HG02759 (cell line): ENCODE results near the gene DYNC2I2.
"Not testable (repeated sequence)": the region's sequence is repeated elsewhere in the genome, so short reads cannot be mapped to it uniquely, and the experiment has no call there.

Experiments used
- ATAC-seq: cut with Tn5 transposase; IDR thresholded peaks from one replicate; pipeline ENCODE4 v1.9.1; 2021; ENCODE audit warnings: mild to moderate bottlenecking, moderate library complexity; ENCODE audit not compliant: unreplicated experiment

The DYNC2I2 gene

DNA sequence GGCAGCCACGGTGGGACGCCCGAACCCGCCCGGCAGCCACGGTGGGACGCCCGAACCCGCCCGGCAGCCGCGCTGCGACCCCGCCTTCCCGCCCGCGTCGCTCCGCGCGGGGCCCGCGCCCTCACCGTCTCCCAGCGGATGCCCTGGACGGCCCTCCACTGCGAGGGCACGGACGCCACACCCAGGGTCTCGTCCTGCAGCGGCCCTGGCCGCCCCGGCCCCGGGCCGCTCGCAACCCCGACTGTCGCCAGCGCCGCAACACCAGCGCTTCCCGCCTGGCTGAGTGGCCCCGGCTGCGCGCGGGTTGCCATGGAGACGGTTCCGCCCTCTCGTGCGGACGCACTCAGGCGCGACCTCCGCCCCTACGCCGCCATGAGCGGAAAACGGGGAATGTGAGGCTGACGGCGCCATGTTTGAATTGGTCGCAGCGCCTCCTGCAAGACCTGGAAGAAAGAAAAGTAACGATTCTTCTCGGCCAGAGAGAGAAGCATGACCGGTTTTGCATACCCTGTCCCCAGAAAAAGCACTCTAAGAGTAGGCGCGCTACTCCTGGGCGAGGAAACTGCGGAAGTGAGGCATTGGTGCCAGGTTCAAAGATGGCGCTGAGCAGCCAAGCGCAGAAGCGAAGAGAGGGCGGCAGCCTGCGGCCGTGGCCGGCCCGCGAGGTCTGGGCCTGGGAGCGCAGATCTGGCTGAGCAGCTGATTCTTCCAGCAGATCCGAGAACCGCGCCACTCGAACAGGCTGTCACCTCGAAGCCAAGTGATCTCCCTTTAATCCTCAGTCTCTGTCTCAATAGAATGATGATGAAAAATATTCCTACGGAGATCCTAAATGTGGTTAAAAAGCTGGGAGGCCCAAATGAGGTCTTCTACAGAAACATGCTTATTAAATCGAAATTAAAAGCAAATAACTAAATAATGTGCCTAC, at the start of gene DYNC2I2:
Gene DYNC2I2 (minus strand): TSS at position 432 of the 928 bp plus-strand sequence. CDS start 121 bp downstream, at position 311.
- ATAC-seq, result peak; percentile 74

DNA sequence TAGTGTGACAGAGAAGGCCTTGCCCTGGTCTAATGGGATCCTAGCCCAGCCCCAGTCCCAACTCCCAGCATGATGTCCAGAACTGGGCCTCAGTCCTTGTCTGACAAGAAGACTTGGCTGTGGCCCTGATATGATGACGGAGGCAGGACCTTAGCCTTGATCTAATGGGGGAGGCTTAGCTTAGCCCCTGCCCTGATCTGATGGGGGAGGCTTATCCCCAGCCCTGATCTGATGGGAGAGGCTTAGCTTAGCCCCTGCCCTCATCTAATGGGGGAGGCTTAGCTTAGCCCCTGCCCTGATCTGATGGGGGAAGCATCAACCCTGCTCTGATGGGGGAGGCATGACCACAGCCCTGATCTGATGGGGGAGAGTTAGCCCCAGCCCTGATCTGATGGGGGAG, 49.4 kb upstream of the DYNC2I2 start:
- no peak for ATAC-seq

DNA sequence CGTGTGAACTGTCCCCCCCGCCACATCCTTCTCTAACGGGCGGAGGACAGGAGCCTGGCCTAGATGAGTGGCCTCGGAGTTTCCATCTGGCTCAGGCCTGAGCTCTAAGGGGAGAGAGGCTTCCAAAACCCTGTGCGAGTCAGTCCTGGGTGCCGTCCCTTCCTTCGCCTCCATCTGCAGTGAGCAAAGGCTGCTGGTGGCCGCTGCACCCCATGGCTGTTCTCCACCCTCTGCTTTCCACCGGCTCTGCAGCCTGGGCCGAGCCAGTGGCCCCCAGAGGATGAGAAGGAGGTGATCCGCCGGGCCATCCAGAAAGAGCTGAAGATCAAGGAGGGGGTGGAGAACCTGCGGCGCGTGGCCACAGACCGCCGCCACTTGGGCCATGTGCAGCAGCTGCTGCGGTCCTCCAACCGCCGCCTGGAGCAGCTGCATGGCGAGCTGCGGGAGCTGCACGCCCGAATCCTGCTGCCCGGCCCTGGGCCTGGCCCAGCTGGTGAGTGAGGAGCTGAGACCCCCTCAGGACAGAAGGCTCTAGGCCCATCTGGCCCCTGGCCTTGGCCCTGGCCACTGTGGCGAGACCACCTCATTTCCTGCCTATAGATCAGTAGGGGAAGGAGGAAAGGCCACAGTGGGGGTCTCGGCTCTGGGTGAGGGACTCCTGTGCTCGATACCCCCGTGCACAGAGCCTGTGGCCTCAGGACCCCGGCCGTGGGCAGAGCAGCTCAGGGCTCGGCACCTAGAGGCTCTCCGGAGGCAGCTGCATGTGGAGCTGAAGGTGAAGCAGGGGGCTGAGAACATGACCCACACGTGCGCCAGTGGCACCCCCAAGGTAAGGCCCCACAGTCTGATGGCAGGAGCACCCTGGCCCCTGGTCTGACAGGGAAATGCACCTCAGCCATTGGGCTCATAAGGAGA, 48.7 kb upstream of the DYNC2I2 start:
- ATAC-seq, result no peak

DNA sequence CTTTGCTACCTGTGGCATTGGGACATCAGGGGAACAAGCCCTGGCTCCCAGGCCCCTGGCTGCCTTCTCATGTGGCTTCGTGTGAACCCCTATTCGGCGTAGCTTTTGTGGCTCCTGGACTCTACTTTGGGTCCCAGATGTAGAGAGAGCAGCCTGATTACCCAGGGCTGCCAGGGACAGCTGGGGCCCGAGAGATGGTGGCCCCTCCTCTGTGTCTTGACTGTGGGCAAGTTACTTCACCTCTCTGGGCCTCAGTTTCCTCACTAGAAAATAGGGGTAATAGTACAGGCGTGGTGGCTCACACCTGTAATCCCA, 47.7 kb upstream of the DYNC2I2 start:
- no peak for ATAC-seq

DNA sequence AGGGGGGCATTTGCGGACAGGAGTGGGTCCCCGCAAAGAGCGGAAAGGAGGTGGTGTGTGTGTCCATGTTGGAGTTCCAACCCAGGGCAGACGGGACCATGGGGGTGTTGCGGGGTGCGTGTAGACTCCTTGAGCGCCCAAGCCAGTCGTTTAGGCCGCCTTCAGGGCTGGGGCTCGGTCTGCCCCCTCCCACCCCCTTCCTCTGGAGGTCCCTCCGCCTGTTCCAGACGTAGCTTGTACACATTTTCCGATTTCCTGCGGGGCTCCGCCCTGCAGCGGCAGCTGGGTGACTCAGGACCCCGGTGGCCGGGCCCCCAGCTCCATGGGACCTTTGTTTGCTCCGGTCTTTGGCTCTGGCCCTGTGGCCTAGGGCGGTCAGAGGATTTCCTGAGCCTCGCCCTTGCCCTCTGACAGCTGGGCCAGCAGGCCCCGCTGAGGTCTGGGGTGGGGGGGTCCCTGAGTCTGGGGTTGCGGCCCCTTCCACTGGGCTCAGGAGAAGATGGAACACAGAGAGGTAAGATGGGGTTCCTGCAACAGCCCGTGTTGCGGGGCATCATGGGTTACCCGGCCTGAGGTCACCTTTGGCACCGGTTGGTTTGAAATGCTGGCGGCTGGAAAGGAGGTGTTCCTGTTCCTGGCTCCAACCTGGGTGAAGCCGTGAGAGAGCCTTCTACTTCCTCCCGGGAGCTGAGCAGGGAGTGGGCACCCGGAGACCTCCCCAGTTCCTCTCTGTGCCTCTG, 47.1 kb upstream of the DYNC2I2 start:
- ATAC-seq, result no peak

DNA sequence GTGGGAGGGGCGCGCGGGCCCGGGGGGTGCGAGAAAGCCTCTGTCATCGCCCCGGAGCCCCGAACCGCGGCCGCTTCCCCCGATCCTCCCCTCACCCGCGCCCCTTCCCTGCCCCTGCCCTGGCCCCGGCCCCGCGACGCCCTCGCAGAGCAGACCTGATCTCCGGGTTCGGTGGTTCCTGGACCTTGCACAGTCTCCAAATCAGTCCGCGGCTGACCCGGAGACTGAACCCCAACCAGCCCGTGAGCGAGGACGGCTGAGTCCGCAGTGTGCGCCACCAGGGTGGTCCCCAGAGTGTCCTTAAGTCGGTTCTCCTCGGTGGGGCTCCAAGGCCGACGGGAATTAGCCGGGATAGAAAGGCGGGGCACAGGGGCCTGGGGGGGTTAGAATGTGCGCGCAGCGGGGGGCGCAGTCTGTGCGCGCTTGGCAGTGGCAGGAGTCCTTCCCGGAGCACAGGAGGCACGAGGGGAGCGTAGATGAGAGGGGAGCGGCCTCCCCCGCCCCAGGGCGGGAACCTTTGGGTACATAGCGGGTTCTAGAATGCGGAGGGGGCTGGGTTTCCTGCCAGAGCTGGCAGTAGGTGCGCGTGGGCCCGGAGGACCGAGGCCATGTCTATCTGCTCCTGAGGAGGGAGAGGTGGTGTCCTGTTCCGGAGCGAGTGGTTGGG, 46.4 kb upstream of the DYNC2I2 start:
- ATAC-seq, result no peak

DNA sequence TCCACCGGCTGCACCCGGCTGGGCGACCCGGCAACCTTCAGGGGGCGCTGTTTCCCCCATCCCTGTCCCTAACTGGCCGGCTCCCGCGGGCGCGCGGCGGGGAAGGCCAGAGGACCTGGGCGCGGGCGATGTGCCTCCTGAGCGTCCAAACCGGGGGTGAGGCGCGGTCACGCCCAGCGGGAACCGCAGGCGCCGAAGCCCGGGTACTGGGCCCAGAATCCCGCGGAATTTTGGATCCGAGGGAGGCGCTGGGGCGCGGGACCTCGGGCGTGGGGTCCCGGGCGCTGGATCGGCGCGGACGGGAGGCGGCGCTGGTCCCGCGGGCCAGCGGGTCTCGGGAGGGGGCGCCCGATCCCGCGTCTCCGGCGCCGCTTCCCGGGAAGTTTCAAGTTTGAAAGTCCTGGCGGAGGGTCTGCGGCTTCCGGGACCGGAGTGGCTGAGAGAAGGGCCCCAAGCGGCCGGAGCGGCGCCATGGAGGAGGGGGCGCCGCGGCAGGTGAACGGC, 45.9 kb upstream of the DYNC2I2 start, which contains the start of gene PKN3:
Gene PKN3 (plus strand): TSS at position 59 of the 504 bp plus-strand sequence. CDS start 413 bp downstream, at position 472.
- peak; percentile 87 for ATAC-seq

DNA sequence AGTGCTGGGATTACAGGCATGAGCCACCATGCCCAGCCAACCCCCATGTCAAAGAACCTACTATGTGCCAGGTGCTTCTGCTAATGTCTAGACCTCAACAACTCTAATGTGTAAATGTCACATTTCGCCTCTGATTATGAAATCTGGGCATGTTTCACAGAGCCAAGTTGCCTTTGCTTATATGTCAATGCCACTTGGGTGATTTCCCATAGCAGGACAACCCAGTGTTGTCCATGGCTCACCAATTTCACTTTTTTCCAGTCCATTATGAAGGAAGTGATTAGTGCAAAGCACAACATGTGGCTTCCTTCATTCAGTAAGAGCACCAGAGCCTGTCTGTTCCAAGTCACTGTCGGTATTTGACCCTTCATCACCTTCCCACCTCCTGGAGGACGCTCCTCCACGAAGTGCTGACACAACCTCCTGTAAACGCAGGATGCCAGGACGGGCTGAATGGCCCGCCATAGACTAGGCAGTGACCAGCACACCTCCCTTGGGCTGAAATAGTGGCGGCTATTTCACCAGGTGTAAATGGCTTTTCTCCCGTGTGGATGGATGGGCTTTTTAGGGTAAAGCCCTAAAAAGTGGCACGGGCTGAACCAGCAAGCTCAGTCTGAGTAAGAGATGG, 44.7 kb upstream of the DYNC2I2 start:
- ATAC-seq, result no peak

DNA sequence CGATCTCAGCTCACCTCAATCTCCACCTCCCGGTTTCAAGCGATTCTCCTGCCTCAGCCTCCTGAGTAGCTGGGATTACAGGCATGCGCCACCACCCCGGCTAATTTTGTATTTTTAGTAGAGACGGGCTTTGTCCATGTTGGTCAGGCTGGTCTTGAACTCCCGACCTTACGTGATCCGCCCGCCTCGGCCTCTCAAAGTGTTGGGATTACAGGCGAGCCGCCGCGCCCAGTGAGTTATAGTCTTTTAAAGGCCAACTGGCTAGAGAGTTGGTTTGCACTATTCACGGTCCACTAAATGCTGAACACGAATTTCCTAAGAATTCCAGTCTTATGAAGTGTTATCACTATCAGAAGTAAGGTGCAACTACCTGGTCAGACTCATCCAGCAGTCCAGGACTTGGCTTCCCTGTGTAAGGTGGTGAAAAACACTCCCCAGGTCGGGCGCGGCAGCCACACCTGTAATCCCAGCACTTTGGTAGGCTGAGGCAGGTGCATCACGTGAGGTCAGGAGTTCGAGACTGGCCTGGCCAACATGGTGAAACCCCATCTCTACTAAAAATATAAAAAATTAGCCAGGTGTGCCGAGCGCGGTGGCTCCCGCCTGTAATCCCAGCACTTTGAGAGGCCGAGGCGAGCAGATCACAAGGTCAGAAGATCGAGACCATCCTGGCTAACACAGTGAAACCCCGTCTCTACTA, 42.6 kb upstream of the DYNC2I2 start:
- ATAC-seq, result not testable (repeated sequence)

DNA sequence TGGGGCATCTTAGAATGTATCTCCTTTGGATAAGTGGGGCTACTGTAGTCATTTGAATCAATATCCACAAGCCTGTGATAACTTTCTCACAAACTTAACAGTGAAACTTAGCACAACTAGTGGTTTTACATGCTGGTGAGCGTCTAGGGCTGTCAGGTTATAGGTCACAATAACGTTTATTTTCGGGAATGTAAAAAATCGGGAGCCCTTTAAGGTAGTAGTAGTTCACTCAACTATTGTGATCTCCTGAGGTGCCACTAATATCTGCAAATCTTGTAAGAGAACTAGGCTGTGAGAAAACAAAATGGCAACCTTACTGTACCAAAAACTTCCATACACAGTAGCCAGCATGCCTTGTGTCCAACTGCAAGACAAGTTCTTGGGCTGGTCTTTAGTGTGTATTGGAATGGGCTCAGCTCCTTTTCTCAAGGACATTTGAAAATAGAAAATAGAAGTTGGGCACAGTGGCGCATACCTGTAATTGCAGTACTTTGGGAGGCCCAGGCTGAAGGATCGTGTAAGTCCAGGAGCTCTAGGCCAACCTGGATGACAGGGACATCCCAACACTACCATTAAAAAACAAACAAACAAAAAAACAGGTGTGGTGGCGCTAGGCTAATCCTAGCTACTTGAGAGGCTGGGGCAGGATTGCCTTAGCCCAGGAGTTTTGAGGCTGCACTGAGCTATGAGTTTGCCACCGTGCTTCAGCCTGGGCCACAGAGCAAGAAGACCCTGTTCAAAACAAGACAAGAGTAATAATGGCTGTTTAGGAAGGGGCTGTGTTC, 40.5 kb upstream of the DYNC2I2 start:
- no peak for ATAC-seq

DNA sequence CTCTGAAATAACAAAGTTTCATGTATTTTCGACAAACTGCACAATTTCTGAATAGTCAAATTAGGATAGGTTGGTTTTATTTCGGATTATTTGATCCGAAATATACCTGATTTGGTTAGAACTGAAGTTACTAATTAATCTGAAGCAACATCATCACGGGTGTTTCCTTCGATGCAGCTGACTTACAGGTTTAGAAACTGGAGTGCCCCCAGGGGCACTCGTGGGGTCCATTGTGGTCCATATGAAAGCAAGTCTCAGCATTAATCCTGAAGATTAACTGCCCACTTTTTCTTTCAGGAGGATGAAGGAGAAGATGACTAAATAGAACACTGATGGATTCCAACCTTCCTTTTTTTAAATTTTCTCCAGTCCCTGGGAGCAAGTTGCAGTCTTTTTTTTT, 37.7 kb upstream of the DYNC2I2 start:
- no peak for ATAC-seq

DNA sequence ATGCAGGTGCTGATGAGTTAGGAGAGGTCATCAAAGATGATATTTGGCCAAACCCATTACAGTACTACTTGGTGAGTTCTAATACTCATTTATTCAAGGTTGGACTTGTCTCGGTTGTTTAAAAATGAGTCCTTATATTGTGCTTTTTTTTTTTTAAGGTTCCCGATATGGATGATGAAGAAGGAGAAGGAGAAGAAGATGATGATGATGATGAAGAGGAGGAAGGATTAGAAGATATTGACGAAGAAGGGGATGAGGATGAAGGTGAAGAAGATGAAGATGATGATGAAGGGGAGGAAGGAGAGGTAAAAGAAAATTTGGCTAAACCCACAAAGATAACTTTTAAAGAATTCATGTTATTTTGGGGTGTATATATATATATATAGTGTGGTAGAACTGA, 37.1 kb upstream of the DYNC2I2 start:
- not testable (repeated sequence) for ATAC-seq

DNA sequence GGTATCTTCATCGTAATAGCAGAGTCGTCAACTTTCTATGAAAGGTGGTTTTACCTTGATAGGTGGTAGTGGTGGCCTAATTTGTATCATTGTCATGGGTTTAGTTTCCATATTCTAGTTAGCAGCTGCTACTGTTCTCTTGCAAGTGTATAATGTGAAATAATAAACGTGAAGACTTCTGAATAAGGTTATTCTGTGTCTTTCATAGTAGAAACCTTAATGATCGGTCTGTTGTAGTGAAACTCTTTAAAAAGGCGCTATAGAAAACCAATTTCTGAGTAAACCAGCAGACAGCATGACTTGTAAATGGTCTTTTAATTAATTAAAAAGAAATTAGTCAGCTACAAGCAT, 34.0 kb upstream of the DYNC2I2 start:
- ATAC-seq, result no peak

DNA sequence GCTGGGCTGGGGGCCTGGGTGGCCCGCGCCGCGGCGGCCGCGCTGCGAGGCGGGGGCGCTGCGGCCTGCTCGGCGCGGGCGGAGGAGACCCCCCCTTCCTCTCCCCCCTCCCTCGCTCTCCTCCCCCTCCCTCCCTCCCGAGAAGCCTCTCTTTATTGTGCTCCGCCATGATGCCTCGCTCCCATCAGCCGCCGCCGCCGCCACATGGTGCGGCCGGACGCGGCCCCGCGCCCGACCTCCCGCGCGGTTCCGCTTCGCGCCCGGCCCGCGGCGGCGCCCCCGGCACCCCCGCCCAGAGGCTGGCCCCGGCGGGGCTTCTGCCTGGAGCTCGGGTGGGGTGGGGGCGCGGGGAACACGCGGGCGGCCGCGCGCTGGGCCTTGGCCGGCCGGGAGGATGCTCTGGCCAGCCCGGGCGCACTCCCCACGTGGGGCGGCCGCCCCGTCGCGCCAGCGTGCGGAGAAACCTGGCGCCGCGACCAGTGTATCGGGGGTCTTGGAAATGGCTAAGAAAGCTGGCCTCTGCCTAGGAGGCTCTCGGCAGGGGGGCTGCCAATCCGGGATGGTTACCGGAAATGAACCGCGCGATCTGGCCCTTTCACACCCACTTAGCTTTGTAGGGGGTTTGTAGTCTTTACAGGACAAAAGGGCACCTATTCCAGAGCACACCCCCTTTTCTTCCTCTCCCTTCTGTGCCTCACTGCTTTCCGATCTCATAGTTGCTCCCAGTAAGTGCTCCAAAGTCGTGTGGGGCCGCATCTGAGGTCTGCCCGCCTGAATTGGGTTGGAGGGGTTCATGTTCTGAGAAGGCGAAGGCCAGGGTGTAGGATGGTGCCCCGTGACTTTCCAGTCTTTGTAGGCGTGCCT, 33.4 kb upstream of the DYNC2I2 start:
- ATAC-seq, result peak; percentile 3

DNA sequence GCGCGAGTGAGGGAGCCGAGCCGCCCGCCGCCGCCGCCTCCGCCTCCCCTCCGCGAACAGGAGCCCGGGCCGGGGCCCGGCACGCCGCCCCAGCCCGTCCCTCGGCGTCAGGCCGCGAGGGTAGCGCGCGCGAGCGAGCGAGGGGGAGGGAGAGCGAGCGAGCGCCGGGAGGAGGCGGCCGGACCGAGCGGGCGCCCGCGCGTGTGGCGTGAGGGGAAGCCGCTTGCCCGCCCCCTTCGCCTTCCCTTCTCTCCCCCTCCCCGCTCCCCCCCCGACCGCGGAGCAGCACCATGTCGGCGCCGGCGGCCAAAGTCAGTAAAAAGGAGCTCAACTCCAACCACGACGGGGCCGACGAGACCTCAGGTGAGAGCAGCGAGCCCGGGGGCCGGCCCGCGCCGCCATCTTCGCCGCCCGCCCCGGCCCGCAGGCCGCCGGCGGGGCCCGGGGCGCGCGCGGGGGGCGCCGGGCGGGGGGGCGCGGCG, 32.7 kb upstream of the DYNC2I2 start:
- ATAC-seq, result peak; percentile 31

DNA sequence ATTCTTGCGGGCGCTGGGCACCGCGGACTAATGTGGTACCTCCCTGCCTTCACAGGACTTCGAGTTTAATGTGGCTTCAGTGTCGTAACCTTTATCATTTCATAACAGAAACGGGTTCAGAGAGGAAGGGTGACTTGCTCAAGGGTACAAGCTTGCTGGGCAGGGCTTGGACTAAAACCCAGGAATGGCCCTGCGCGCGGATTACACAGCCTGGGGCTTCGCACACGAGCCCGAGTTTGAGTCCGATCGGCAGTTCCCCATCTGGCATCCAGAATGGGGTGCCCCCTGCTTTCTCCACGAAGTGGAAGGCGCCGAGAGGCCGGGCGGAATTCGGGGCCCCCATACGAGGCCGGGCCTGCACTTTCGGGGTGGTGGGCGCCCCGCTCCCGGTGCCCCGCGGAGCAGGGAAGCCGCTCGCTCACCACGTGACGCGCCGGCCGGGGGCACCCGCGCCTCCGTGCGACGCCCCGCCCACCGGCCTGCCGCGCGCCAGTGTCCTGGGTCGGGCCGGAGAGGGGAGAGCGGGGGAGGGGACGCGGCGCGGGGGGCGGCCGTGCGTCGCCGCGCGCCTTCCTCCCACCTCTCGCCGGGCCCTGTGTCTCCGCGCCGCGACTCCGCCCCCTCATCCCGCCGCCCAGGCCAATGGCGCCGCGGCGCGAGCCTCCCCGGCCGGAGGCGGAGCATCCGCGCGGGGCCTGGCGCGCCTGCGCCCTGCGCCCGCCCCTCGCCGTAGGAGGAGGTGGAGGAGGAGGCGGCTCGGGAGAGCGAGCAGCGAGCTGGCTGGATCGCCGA, 32.0 kb upstream of the DYNC2I2 start, which contains the start of gene SET:
Gene SET (plus strand): TSS at position 722 of the 792 bp plus-strand sequence. CDS start 361 bp downstream, outside the sequence.
- ATAC-seq, result peak; percentile 77
